NCI-H2196 treated with DMSO at 0.1 percent for 48 hours (cell line): ENCODE data around the gene AKT1.
"Not testable (repeated sequence)": the region's sequence is repeated elsewhere in the genome, so short reads cannot be mapped to it uniquely, and the experiment has no call there.

ENCODE experiments used
- DNase-seq: peaks from one replicate; lab custom pipeline; 2025; ENCODE audit not compliant: unreplicated experiment; lab: John Stamatoyannopoulos, UW

The AKT1 gene

DNA sequence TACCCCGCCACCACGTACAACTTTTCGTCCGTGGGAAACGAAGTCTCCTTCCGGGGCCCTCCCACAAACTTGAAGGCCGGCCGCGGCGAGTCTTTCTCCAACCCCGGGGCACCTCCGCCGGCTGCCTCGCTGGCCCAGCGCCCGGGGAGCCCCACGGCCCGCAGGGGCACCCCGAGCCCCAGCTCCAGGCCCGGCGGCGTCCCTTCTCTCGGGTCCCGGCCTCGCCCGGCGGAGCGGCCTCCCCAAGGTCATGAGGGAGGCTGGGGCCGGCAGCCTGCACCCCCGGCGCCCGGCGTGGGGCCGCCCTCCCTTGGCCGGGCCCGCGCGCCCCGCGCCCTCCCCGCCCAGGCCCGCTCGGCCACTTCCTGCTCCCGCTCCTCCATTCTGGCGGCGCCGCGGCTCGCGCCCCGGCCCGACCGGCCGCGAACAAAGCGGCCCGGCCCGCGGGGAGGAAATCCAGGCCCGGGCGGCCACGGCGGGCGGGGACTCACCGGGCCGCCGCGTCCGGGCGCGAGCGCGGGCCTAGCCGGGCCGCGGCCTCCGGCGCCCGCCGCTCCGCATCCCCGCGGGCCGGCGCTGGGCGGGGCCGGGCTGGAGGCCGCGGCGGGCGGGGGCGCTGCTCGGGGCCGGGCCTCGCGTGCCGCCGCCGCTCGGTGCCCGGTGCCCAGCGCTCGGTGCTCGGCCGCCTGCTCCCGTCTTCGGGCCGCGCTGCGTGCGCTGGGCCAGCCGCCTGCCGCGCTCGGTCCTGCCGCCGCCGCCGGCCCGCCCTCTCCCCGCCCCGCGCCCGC, at the start of gene AKT1:
Gene AKT1, minus strand, starts transcription at position 756 of the 788 bp plus-strand sequence. CDS start 3,105 bp downstream, outside the sequence.
- DNase-seq = no peak

DNA sequence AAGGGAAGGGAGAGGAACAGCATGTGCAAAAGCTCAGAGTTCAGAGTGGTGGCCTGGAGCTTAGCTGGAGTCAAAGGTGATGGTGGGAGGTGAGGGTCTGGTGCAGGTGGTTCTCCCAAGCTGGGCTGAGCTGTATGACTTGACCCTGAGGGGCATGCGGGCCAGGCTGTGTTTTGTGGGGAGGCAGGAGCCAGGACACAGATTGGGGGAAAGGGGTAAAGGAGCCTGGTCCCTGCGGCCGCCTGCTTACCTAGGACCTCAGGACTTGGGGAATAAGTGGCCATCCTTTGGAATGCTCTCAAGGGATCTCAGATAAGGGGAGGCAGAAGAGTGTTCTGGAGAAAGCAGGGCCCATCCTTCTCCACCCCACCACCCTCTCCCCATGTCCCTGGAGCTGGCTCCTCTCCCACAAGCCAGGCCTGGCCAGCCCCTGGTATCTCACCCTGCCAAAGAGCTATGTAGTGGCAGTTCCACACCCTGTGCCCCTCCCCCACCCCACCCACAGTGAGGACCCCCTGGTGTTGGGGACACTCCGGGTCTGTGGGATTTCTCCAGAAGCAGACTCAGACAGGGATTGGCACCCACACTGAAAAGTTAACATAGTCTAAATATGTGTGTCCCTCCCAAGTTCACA, 49.6 kb upstream of the AKT1 start:
- DNase-seq = no peak

DNA sequence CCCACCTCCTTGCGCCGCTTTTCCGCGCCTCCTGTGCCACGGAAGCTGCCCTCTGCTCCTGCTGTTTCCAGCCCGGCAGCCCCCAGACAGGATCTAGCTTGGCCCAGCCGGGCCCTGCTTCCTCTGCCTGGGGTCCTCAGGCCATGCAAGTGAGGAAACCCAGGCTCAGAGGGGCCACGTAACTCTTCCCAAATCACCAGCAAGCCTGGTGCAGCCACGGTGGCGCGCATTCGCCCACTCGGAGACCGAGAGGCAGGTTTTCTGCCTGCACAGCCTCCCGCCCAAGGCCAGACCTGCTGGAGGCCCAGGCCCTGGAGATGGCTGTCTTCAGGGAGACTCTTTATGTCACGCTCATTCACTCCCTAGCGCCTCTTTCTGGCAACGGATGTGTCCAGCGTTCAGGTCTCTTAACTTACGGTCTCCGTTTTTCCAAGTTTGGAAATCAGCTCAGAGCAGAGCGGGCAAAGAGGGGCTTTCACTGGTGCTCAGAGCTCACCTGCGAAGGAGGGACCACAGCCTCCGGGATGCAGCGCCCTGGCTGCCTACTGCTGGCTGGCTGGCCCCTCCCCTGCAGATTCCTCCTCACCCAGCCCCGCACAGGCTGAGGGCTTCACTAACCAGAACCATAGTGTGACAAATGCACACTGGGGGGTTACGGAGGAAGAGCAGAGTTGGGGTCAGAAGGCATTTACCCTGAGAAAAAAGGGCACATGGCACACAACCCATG, 48.9 kb upstream of the AKT1 start:
- DNase-seq = no peak

DNA sequence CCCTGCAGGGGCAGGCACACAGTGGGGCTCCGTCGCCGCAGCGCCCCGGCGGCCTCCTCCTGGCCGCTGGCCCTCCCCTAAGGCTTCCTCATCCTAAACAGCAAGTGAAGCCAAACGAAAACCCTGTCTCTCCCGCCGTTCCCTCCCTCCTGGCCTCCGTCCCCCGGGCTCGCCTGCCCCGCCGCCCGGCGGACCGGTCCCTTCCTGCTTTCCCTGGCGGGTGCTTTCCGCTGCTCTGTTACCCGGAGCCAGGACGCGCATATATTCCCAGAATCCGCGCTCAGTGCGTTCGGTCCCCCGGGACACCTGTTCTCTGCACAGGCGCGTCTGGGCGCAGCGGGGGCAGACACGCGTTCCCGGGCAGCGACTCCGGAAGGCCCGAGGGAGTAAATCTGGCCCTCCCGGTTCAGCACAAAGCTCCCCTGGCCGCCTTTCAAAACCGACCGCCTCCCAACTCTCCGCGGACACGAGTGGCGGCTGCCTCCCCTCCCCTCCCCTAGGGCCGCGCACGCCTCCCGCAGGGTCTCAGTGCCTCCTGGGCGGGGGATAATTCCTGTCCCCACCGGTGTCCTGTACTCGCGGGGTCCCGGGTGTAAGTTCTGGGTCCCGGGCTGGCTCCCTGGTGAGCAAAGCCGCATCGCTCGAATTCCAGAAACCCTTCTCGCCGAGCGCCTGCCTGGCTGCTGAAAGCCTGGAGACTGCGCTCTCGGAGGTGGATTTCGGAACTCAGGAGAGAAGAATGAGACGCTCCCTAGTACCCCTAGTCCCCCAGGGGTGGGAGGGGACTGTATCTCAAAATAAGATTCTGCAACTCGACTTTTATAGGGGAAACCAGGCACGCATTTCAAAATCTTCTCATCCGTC, 48.1 kb upstream of the AKT1 start:
- no peak for DNase-seq

DNA sequence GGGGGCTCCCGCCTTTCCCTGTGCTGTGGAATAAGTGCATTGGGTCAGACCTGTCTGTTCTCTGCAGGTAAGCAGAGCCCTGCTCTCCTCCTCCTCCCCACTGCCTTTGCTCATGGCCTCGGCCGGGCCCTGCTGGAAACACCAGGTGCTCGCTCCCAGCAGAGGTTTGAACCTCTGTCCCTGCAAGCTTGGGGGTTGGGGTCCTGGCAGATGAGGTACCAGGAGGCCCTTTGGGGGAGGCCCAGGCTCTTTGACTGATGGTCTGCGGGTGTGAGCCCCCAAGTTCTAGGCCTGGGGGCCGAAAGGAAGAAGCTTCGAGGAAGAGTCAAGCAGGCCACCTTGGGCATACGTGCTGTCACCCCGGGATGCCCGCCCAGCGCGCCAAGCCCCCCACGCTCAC, 47.5 kb upstream of the AKT1 start:
- DNase-seq = no peak

DNA sequence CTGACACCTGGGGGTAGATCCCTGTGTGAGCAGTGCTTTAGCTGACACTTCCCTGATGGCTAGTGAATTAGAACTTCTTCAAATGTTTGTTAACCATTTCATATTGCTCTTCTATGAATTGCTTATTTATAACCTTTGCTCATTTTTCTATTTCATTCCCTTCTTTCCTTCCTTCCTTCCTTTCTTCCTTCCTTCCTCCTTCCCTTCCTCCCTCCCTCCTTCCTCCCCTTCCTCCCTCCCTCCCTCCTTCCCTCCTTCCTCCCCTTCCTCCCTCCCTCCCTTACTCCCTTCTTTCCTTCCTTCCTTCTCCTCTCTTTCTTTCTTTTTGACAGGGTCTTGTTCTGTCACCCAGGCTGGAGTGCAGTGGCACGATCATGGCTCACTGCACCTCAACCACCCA, 46.2 kb upstream of the AKT1 start:
- no peak for DNase-seq

DNA sequence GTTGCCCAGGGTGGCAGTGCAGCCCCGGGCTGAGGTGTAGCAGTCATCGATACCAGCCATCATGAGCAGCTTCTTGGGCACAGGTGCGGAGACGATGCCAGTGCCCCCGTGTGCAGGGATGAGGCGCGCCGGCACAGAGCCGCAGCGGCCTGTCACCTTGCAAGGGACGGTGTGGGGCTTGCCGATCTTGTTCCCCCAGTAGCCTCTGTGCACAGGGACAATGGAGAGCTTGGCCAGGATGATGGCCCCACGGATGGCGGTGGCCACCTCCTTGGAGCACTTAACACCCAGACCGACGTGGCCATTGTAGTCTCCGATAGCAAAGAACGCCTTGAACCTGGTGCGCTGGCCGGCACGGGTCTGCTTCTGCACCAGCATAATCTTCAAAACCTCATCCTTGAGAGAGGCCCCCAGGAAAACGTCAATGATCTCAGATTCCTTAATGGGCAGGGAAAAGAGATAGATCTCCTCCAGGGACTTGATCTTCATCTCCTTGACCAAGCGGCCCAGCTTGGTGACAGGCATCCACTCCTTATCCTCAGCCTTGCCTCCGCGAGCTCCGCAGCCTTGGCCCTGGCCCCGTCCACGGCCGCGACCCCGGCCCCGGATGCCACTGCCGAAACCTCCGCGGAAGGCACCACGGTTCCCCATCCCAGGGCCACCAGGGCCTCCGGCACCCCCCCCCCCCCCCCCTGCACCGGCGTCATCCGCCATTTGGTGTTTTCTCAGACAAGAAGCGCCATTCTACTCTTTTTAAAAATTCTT, 40.8 kb upstream of the AKT1 start:
- not testable (repeated sequence) for DNase-seq

DNA sequence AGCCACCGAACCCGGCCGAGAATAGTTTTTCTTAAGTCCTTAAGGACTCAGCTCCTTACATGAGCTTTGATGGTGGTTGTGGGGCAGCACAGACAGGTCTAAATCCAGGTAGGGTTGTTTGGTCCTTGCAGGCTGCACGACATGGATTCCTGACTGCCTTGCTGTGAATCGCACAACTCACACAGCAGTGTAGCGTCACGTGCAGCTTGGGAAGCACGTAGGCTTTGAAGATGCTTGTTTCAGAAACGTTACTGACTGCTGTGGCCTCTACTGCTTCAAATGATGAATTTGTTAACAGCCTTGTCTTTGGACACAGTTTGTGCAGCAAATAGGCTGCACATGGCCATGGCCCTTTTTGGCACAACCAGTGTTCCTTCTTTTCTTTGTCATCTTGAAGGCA, 35.2 kb upstream of the AKT1 start:
- DNase-seq = no peak

DNA sequence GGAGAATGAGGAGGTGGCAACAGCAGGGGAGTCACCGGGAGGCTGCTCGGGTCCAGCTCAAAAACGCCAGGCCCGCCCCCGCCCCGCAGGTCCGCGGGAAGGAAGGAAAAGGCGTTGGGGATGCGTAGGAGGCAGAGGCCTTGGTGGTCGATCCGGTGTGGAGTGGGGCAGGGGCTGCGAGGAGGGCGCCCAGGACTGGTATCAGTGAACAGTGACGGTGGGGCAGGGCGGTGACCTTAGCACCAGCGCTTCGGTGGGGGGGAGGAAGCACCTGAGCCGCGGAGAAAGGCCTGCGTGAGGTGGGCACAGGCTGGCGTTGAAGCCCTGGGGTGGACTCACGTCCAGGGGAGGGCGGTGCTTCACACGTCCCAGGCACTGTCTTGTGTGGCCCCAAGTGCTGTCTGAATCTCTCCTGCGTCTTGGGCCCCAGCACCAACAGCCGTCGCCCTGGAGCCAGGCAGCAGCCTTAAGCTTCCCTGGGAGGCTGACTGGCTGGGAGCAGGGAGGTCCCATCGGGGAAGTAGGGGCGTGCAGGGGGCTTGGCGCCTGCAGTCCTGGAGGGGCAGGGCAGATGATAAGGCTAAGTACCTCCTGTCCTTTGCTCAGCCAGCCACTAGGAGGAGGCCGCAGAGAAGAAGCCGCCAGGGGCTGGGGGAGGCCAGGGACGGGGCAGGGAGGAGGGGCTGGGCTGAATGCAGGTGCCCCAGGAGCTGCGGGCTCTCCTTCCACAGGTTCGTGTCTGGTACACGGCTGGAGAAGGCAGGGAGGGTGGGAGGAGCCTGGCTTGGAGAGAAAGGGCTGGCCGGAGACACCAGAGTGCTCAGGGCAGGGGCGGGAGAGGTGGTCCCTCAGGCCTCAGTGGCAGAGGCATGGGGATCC, 31.9 kb upstream of the AKT1 start:
- DNase-seq = no peak

DNA sequence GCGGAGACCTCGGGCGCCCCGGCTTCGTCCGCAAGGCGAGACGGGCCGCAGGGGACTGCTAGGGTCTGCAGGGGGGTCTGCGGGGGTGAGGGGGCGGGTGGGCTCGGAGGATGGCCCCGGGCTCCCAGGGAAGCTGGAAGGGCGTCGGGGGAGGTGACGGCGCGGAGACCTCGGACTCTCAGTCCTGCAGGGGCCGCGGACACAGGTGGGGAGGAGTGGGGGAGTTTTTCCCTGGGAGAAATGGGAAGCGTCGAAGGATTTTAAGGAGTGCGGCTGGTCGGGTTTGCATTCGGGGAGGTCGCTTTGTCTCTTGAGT, 31.3 kb upstream of the AKT1 start:
- DNase-seq = no peak

DNA sequence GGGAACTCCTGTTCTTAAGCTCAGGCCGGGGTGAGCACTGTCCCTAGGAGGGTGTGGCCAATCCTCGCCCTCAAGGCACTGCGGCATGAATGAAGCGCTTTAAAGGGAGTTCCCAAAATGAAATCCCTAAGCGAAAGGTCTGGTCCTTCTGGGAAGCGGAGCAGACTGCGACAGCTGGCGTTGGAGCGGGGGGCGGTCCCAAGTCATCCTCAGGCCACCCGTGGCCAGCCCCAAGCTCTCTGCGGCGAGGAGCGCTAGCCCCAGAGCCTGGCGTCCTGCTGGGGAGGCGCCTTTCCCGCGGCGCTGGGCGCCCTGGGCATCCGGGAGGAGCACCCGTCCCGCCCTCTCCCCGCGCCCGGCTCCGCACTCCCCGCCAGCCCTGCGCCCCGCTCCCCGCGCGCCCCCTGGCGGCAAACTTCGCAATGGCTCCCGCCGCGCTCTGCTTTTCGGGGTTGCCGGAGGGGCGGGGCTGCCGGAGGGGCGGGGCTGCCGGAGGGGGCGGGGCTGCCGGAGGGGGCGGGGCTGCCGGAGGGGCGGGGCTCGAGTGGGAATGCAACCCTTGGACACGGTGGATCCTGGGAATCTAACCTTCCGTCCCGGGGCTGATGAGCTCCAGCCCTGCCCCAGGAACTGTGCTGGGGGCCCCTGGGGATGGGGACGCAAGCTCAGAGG, 30.8 kb upstream of the AKT1 start:
- DNase-seq = no peak

DNA sequence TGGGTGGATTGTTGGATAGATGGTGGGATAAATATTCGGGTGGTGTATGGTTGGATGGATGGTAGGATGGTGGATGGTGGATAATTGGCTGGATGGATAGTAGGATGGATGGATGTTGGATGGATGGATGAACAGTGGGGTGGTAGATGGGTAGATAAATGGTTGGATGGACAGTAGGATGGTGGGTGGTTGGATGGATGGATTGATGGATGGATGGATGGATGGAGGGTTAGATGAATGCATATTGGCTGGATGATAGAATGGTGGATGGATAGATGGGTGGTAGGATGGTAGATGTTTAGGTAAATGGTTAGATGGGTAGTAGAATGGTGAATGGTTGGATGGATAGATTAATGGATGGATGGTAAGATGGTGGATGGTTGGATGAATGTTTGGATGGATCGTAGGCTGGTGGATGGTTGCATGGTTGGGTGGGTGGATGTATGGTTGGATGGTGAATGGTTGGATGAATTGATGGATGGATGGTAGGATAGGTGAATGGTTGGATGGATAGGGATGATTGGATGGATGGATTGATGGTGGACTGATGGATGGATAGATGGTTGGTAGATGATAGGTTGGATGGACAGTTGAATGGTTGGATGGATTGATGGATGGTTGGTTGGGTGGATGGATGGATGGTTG, 28.9 kb upstream of the AKT1 start:
- no peak for DNase-seq

DNA sequence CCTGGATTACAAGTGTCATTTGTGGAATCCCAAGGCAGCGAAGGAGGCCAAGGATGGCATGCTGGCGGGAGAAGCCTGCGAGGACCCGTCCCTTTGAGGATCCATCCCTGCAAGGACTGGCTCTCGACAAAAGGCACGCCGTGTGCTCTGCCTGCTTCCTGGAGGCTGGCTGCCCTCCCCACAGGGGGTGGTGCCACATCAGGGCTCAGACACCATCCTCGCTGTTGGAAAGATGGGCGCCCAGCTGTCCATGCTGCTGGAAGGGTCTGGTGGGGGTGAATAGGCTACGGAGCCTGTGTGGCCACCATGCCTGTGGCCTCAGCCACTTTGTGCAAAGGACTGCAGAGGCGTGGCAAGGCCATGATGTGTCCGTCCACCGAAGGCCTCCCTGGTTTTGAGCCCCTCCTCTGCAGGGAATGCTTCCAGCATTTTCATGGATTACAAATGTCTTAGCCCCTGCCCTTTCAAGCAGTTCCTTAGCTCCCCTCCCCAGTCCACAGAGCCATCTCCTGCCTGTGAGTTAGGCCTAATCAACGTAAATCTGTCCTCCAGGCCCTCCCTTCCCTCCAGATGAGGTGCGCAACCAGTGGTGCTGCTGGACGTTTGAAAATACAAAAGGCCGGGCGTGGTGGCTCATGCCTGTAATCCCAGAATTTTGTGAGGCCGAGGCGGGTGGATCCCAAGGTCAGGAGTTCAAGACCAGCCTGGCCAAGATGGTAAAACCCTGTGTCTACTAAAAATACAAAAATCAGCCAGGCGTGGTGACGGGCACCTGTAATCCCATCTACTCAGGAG, 27.5 kb upstream of the AKT1 start:
- no peak for DNase-seq

DNA sequence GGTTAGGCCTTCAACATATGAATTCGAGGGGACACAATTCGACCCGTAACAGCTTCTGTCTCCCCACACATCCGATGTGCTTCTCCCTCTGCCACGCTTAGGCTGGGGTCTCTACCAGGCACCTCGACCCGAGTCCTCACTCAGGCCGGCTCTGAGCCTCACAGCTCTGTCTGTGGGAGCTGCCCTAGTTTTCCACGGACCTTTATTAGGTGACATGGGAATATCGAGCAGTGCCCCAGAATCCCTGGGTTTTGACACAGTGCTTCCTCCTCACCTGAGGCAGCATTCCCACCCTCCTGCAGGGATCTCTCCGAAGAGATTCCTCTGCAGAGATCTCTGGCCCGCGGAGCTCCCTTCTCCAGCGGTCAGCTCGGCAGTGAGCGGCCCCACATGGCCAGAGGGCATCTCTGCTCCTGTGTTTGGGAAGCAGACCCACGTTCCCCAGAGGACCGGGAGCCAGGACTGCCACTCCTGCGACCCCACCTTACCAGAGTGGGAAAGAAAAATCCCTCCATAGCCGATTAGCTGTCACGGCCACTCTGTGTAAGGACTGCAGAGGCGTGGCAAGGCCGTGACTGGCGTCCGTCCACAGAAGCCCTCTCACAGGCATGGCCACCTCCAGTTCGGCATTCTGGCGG, 26.5 kb upstream of the AKT1 start:
- DNase-seq = no peak

DNA sequence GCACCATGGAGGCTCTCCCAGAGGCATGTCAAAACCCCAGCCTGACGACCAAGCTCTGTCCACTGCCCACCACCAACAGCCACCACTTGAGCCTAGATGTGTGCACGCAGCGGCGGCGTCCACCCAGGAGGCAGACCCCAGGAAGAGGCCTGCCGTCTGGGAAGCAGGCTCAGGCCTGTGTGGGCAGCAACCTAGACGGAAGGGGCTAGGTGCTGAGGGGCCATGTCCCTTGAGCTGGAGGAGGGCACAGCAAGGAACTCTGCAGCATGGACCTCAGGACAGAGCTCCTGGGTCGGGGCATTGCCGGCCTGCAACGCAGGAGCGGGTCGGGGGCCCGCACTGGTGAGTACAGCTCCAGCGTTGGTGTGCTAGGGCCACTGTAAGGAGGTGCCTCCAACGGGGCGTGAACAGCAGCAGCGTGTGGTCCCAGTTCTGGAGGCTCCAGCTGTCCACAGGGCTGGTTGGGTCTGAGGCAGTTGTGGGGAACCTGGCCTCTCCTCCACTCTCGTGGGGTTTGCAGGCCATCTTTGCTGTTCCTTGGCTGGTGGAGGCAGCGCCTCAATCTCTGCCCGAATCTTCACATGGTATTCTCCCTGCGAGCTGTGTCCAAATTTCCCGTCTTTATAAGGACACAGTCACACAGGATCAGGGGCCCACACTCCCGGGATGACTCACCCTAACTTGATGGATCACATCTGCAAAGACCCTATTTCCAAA, 25.8 kb upstream of the AKT1 start:
- no peak for DNase-seq

DNA sequence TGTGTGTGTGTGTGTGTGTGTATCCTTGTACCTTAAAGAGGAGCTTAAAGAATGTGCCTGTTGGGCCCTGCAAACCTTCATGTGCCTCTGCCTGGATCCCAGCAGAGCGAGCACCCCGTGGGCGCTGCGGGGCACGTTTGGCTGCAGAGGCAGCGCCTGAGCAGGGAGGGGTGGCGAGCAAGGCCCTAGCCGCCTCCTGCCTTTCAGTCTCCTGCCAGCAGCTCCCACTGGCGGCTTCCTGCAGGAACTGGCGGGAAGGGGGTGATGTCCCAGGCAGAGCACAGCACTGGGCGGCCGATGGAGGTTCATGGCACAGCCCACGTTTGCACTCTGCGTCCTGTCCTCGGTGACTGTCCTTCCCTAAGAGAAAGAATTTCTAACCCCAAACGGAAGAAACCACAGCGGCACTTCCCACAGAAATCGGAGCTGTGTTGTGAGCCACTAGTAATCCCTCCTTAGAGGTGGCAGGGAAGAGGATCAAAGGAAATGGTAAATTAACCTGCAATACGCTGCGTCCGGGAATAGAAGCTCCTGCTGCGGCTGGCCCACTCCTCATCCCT, 25.2 kb upstream of the AKT1 start:
- no peak for DNase-seq
